Epithelial cell of esophagus (primary cell): ENCODE data around the gene FBP1.

ENCODE experiments used
- DNase-seq: peaks from one replicate; pipeline ENCODE4 v3.0.0; 2010; ENCODE audit warnings: low read depth
- H3K4me3 ChIP-seq: 2 replicates; pipeline ENCODE4 v1.5.1; 2011; ENCODE audit warnings: mild to moderate bottlenecking, low read length, control low read depth
- CTCF ChIP-seq: IDR thresholded peaks from 2 replicates; pipeline ENCODE4 v1.5.1; 2011; ENCODE audit warnings: low read depth, mild to moderate bottlenecking, low read length, control low read depth, inconsistent platforms; ENCODE audit not compliant: insufficient read depth; ENCODE audit errors: missing control alignments

Gene FBP1

DNA sequence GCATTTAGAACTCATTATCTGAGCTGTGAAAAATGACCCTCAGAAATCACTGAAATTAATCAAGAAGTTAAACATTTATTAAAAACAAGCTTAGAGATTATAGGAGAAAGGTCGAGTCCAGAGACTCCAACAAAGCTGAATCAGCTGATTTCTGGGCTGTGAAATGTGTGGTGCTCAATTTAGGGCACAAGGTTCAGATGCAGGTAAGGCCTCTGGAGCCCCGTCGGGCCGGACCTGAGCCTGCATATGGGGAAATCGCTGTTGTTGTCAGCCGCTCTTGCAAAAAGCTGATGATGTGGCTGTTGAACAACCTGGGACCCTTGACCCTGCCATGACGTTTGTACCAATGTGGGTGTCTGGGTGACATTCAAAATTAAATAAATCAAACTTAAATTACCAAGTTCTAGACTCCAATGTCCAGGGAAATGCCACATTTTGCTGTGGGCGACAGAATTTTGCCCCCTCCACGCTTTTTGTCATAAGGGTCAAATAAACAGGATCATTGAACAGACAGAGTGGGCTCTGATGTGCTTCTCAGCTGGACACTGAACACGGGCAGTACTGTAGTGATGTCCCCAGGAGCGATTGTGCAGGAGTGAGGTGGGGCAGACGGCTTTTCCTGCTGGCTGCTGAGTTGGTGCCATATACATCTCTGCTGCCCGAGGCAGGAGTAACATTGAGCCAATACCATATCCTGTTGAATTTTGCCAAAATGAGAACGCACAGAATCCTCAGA lies 27.2 kb upstream of the FBP1 start:
- DNase-seq: no peak
- no peak for TF ChIP-seq CTCF
- no peak overlapping the region for H3K4me3 ChIP-seq

DNA sequence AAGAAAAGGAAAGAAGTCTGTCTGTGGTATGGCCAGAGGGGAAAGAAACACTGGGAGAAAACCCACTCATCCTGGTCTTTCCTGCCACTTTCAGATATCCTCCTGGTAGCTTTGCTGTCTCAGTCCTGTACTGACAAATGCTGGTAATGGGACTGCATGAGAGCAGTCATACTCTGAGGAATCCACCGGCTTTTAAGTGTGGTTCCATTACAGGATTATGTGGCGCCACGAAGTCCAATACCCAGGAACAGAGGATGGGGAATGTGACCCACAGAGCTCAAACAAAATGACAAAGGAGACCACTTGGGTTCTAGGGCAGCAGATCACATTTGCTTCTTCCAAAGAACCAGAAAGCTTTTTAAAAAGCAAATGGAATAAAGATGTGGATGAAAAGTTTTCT lies 26.3 kb upstream of the FBP1 start:
- no peak for DNase-seq

GRCh38 chr9:94664801-94665200 lies 25.5 kb upstream of the FBP1 start:
- no peak overlapping the region for H3K4me3 ChIP-seq

More for the DNA sequence above, 26.3 kb upstream of the FBP1 start:
- H3K4me3 ChIP-seq: no peak overlapping the region
- no peak for TF ChIP-seq CTCF

GRCh38 chr9:94663640-94664039 lies 24.3 kb upstream of the FBP1 start:
- TF ChIP-seq CTCF: no peak
- no peak overlapping the region for H3K4me3 ChIP-seq
- no peak for DNase-seq

More at GRCh38 chr9:94664801-94665200, 25.5 kb upstream of the FBP1 start:
- no peak for DNase-seq
- TF ChIP-seq CTCF: no peak

GRCh38 chr9:94663140-94663539 lies 23.8 kb upstream of the FBP1 start:
- no peak for TF ChIP-seq CTCF
- DNase-seq: no peak
- H3K4me3 ChIP-seq: no peak overlapping the region

GRCh38 chr9:94657021-94657725 lies 17.9 kb upstream of the FBP1 start:
- no peak for DNase-seq
- H3K4me3 ChIP-seq: no peak overlapping the region
- TF ChIP-seq CTCF: no peak
